NOMO-1 treated with DMSO at 0.1 percent for 48 hours (cell line): ENCODE measurements around the gene ASCC3.
"Not testable (repeated sequence)": the region's sequence is repeated elsewhere in the genome, so short reads cannot be mapped to it uniquely, and the experiment has no call there.

Source experiments
- DNase-seq: peaks from one replicate; lab custom pipeline; 2025; ENCODE audit not compliant: unreplicated experiment; lab: John Stamatoyannopoulos, UW

The ASCC3 gene

DNA sequence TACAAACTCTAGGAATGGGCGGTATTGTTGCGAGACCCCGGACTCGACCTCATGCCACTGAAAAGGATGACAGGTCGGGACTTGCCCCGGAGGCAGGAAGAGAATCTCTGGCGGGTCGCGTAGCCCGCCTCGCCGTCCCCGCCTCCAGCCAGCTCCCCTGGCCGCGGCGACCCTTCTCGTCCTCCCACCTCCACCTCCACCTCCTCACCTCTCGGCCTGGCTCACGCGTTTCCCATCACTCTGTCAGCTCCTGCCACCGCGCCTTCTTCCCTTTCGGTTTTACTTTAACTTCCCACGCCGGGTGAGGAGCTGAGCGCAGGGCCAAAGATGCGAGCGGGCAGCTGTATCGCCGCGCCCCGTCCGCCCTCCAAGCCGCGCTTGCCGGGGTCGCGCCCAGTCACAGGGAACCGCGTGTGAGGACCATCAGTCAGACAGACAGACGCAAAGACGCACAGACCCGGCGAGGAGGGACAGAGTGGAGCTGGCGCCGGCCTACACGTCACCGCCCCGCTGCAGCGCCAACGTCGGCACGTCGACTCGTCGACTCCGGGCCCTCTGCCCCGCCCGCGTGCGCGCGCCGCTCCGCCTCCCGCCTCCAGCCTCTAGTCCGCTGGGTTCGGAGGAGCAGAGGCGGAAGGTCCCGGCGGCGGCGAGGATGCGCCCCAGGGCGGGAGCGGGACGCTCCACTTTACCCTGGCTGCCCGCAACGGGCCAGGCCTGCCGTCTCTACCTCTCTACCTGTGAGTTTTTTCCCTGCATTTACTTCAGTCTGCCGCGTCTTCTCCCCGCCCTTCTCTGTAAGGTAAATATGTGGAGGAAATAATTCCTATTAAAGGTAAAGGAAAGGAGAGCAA is at the start of gene ASCC3:
Gene ASCC3 (minus strand): TSS at position 477 of the 854 bp plus-strand sequence. CDS start 13,332 bp downstream, outside the sequence.
- peak; percentile 91 for DNase-seq

DNA sequence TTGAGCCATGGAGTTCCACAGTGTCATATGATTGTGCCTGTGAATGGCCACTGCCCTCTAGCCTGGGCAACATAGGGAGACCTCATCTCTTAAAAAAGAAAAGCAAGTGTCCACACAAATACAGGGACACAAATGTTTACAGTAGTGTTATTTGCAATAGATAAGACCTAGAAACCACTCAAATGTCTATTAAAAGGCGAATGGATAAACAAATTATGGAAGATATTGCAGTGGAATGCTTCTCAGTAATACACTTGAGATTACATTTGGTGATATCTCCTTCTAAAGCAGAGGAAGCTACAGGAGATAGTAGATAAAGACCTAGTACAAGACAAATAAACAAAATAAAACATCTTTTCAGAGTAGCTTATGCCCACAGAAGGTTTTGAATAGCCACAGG is 44.6 kb upstream of the ASCC3 start:
- no peak for DNase-seq

GRCh38 chr6:100924534-100925227 is 43.6 kb upstream of the ASCC3 start:
- DNase-seq, result no peak

GRCh38 chr6:100923481-100924165 is 42.5 kb upstream of the ASCC3 start:
- no peak for DNase-seq

DNA sequence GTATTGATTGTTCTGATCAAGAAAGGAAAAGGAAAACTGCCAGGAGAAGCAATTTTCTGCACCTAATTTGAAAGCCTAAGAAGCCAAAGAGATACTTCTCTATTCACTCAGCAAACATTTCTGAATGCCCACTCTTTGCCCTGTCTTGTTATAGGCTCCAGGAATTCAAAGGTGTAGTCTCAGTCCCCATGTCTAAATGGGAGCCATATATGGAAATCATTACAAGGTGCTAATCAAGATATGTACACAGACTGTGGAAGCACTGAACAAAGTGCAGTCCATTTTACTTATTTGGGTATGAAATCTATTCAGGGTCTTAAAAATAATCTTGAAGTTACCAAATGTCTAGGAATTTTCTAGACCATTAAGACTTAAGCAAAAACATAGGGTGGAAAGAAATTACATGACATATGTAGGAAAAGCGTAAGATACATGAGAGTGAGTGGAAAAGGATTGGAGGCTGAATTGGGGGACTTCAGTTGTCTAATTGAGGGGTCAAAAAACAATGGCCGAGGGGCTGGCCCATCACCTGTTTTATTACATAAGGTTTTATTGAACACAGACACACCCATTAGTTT is 39.0 kb upstream of the ASCC3 start:
- no peak for DNase-seq

GRCh38 chr6:100918152-100918551 is 37.0 kb upstream of the ASCC3 start:
- no peak for DNase-seq

DNA sequence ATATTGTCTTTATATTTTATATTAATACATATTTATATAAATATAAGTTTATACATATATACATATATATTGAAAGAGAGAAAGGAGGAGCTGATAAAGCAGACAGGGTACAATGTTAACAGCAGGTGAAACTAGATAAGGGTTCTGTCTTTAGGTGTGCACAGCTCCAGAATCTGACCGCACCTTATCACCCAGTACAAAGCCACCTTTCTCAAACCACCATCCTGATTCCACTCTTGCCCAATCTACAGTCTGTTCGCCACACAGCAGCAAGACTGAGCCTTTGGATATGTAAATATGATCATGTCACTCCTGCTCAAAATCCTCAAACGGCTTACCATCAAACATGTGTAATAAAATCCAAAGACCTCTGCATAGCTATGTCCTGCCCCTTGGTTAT is 34.7 kb upstream of the ASCC3 start:
- no peak for DNase-seq

- DNase-seq, result no peak
Observed at GRCh38 chr6:100913400-100914276, 32.5 kb upstream of the ASCC3 start.

- DNase-seq, result no peak
Observed at GRCh38 chr6:100906325-100906724, 25.2 kb upstream of the ASCC3 start.

DNA sequence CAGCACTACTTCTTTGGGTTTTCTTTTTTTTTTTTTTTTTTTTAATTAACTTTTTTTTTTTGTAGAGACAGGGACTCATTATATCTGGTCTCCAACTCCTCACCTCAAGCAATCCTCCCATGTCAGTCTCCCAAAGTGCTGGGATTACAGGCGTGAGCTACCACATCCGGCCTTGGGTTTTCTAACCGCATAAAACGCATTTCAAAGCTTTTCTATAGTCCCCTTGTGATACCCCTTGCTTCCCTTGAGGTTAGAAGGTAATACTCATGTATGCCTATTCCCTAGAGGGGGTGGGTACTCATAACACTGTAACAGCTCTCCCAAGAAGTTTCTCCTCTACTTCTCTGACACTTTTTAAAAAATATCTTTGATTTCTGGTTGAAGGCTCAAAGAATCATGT is 23.9 kb upstream of the ASCC3 start:
- DNase-seq, result no peak

GRCh38 chr6:100904316-100904715 is 23.2 kb upstream of the ASCC3 start:
- DNase-seq, result no peak

GRCh38 chr6:100901582-100901981 is 20.5 kb upstream of the ASCC3 start:
- DNase-seq, result no peak

- no peak for DNase-seq
Observed at GRCh38 chr6:100899202-100899601, 18.1 kb upstream of the ASCC3 start.

DNA sequence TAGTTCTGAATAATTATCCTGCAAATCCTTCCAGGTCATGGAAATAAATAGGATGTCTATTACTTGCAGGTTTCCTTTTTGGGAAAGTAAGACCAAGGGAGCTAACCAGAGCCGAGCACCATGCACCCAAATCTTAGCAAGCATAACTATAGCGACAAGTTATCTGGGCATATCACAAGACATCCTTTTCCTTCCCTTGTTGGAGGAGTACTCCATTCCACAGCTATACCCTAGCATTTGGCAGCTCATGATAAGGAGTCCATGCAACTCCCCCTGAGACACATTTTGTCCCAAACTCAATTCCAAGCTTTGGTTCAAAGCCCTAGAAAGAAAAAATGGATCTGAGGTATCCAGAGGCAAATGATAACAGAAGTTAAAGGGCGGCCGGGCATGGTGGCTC is 16.5 kb upstream of the ASCC3 start:
- DNase-seq, result no peak

DNA sequence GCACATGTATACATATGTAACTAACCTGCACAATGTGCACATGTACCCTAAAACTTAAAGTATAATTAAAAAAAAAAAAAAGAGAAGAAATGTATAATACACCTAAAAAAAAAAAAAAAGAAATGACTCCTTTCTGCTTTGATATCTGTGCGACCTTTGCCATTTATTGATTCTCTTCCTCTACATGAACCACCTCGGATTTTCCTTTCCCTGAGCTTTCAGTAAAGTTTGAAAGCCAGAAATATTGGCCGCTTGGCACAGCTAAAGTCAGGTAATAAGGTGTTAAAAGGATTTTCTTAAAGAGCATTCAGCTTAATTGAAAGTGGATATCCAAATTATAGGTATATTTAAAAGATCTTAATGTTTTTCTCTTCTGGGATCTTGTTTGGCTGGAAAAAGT is 12.6 kb upstream of the ASCC3 start:
- no peak for DNase-seq

DNA sequence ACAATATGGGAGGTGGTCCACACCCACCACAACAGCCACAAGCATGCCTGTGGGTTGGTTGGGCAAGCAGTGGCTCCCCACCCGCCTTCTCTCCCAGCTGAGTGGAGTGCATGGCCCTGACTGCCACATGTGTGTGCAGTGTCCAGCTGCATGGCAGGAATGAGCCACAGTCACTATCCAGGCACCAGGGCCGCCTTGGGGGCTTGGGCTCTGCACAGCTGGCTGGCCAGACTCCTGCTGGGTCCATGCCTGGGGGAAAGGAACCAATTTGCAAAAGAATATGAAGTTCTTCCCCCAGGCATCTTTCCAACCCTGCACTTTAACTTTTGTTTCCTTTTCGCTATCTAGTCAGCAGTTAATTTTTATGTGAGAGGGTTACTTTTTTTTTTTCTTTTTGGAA is 11.6 kb upstream of the ASCC3 start:
- no peak for DNase-seq

GRCh38 chr6:100892116-100892515 is 11.0 kb upstream of the ASCC3 start:
- DNase-seq, result no peak

DNA sequence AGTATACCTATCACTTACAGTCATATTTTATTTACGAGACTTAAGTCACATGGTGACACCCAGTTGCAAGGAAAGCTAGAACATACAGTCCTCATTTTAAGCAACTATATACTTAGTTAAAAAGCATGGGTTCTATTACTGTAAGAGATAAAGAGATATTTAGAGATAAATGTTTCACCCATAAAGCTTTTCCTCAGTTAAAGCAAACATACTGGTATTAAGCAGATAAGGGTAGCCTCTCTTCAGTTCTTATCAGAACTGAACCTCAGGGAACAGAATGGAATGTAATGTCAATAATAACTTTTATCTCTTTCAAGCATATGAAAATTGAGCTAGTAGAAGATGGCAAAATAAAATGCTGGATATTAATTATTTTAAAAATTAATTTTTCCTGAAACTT is 9.9 kb upstream of the ASCC3 start:
- no peak for DNase-seq

GRCh38 chr6:100890646-100891045 is 9.5 kb upstream of the ASCC3 start:
- DNase-seq, result not testable (repeated sequence)

DNA sequence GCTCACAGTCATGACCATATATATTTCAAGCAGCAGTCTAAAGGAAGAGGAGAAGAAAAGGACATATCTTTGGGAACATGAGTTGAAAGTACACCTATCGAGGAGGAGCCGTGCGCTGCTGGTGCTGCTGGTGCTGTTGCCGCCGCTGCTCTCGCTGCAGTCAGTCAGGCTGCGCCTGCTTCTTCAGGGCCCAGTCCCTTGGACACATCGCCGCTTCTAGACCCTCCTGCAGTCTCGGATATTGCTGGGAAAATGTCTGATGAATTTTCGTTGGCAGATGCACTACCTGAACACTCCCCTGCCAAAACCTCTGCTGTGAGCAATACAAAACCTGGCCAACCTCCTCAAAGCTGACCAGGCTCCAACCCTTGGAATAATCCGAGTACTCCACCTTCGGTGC is 8.2 kb upstream of the ASCC3 start:
- no peak for DNase-seq

- no peak for DNase-seq
Observed at GRCh38 chr6:100886076-100886475, 4.9 kb upstream of the ASCC3 start.
